HG02885 (cell line): ENCODE data around the gene TMEM44.
"Not testable (repeated sequence)": the region's sequence is repeated elsewhere in the genome, so short reads cannot be mapped to it uniquely, and the experiment has no call there.

ENCODE experiments used
- ATAC-seq: cut with Tn5 transposase; IDR thresholded peaks from one replicate; pipeline ENCODE4 v1.9.1; 2021; ENCODE audit warnings: mild to moderate bottlenecking; ENCODE audit not compliant: unreplicated experiment, poor library complexity

The TMEM44 gene

DNA sequence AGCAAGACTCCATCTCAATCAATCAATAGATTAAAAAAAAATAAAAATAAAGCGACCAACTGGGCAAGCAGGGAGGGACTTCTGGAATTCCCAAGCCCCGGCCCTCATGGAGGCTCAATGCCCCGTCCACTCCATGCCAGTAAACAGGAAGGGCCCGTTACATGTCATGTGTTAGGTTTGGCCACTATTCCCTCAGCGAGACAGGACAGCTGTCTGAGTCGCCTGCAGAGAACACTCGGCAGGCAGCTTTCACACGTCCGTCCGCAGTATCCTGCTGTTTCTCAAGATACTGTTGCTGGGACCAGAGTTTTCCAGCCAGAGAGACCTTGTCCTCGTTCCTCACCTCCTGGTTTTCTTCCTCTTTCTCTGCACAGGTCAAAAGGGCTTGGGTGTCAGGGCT is 18.0 kb downstream of the TMEM44 start:
- no peak for ATAC-seq

DNA sequence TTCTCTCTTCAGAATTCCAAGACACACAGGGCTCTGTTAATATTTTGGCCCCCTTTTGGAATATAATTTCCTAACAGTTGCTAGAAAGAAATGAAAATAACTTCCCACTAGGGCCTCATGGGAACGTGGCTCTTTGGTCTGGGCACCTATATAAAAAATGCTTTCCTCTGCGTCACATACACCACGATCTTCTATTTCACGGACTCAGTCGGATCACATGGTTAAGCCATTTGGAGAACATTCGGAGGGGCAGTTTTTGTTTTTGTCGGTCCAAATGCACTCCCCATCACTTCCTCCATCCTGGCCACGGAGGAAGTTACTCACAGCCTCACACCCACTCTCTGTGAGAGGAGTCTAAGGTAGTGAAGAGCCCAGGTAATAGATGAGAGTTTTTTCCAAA is 21.0 kb downstream of the TMEM44 start:
- no peak for ATAC-seq

DNA sequence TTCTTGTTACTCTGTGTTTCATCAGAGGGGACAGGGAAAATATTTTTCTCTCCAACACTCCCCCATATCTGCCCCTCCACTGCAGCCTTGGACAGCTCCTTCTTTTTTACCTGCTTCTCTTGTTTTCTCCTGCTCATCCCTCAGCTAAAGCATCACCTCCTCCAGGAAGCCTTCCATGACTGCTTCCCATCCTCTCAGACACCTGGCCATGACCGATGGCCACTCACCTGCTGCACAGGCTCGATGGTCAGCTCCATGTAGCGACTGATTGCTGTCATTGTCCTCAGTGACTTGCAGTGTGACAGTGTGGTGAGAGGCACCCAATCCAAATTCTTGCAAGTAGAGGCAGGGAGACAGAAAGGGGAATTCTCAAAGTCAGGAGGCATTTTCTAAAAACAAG is 22.5 kb downstream of the TMEM44 start:
- ATAC-seq: no peak

- no peak for ATAC-seq
Observed at GRCh38 chr3:194609601-194610000, 23.6 kb downstream of the TMEM44 start.

DNA sequence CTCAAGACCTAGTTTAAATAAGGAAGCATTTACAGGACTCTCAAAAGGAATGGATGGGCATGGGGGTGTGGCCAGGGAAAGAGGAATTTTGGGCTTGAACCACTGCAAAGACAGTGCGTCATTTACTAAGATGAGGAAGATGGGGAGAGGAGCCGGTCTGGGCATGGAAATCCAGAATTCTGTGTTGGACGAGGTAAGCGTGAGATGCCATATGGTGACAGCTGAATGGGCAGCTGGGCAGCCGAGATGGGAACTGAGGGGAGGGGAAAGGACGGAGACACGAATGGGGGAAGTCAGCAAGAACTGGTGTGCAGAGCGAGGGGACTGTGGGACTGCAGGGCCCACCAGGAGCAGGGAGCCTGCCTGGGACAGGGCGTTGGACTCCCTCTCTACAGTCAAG is 24.2 kb downstream of the TMEM44 start:
- no peak for ATAC-seq

- no peak for ATAC-seq
Observed at GRCh38 chr3:194607592-194608389, 25.4 kb downstream of the TMEM44 start.

GRCh38 chr3:194606941-194607340 is 26.3 kb downstream of the TMEM44 start:
- no peak for ATAC-seq

DNA sequence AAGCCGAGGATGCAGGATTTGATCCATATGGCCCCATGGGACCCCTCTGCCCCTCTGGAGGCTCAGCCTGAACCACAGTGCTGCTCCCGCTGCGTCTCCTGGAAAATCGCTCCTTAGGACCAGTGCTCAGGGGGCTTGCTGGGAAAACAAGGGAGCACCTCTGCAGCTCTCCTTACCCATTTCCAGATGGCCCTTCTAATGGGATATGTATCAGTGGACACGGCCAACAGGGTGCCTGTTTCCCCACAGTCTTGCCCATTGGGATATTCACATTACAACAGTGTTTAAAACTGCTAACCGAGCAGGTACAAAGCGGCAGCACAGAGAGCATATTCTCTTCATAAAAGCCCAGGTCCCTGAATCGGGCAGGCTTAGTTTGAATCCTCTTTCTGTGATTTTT is 27.1 kb downstream of the TMEM44 start:
- ATAC-seq: no peak

DNA sequence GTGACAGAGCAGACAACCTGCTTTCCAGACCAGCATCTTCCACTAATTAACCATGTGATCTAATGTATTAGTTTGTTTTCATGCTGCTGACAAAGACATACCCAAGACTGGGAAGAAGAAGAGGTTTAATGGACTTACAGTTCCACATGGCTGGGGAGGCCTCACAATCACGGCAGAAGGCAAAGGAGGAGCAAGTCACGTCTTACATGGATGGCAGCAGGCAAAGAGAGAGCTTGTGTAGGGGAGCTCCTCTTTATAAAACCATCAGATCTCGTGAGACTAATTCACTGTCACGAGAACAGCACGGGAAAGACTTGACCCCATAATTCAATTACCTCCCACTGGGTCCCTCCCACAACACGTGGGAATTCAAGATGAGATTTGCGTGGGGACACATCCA is 27.9 kb downstream of the TMEM44 start:
- ATAC-seq: not testable (repeated sequence)

GRCh38 chr3:194604837-194605236 is 28.4 kb downstream of the TMEM44 start:
- no peak for ATAC-seq

DNA sequence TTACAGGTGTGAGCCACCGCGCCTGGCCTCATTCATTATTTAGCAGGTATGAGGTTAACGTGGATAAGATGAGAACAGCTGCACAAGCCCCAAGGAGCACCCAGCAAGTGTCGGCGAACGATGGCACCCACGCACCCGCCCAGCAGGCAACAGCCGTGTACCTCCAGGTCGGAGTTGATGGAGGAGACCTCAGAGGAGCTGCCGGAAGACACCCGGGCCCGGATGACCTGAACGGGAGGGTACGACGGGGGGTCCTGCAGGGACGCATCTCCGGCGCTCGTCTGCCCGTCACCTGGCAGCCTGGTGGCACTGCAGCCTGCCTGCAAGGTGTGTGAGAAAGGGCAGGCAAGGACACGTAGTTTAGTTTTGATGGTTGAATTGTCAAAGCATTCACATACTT is 29.1 kb downstream of the TMEM44 start:
- no peak for ATAC-seq

GRCh38 chr3:194602669-194603171 is 30.5 kb downstream of the TMEM44 start:
- ATAC-seq: no peak

- no peak for ATAC-seq
Observed at GRCh38 chr3:194598771-194599557, 34.3 kb downstream of the TMEM44 start.

GRCh38 chr3:194596906-194597305 is 36.3 kb downstream of the TMEM44 start:
- no peak for ATAC-seq

- ATAC-seq: no peak
Observed at GRCh38 chr3:194592798-194593752, 40.1 kb downstream of the TMEM44 start.

GRCh38 chr3:194588741-194589140 is 44.5 kb downstream of the TMEM44 start:
- no peak for ATAC-seq

- ATAC-seq: no peak
Observed at GRCh38 chr3:194588236-194588635, 45.0 kb downstream of the TMEM44 start.

DNA sequence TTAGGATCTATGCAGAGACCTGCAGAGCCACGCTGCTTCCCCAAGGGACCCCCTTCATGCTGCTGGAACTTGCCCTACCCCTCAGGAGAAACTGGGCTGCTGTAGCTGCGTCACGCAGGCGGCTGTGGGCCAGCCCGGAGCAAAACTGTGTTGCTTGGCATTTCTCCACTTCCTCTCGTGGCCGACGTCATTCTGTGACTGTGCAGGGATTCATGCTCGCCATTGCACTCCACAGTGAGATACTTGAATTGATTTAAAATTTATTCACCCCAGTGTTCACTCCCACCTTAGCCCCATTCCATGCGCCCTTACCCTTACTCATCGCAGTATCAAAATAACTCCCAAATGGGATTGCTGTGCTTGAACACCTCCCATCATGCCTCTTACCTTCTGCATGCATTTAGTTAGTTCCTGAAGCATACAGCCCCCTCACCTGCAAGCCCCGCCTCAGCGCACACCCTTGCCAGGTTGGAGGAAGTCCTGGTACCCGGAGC is 45.7 kb downstream of the TMEM44 start:
- ATAC-seq: no peak

- no peak for ATAC-seq
Observed at GRCh38 chr3:194586836-194587235, 46.4 kb downstream of the TMEM44 start.

- ATAC-seq: no peak
Observed at GRCh38 chr3:194585880-194586281, 47.3 kb downstream of the TMEM44 start.
